GM19455 (cell line): ENCODE measurements around the gene NFE2L1.

Source experiments
- ATAC-seq: cut with Tn5 transposase; IDR thresholded peaks from one replicate; pipeline ENCODE4 v1.9.1; 2021; ENCODE audit not compliant: unreplicated experiment

Gene NFE2L1

GRCh38 chr17:48107137-48108055, 59.2 kb downstream of the NFE2L1 start, which contains the start of gene SNX11:
Gene SNX11 (plus strand): TSS chr17:48107766. CDS start chr17:48112044, 4,278 bp downstream.
- ATAC-seq: peak; percentile 75

- ATAC-seq: no peak
Measured at GRCh38 chr17:48110761-48111160, 62.6 kb downstream of the NFE2L1 start.
